Subcutaneous adipose tissue (tissue), 4 donors: Measurements from ENCODE around the gene C4orf36. TPM values are rescaled to one million over a fixed set of nuclear protein-coding genes. Genes with fewer than 3 reads are reported as not detected.

ENCODE experiments used
- total RNA-seq, 4 donors: library from RNA; depleted of rRNA; stranded (reverse); fragments of >200 nt; gene quantifications; one replicate each; pipeline ENCODE4 v1.1.0, GENCODE V29; 2016
- TF ChIP-seq, protein P1 (sequence below): fragments of 450-650 bp; IDR thresholded peaks from one replicate; pipeline ENCODE4 v1.5.1; 2016; ENCODE audit warnings: low read depth, mild to moderate bottlenecking, control low read depth, antibody characterized with exemption, moderate library complexity

Gene C4orf36
- total RNA-seq, 4 donors from 2014 or later = 0.88 to 5.8 TPM; not detected in 2

DNA sequence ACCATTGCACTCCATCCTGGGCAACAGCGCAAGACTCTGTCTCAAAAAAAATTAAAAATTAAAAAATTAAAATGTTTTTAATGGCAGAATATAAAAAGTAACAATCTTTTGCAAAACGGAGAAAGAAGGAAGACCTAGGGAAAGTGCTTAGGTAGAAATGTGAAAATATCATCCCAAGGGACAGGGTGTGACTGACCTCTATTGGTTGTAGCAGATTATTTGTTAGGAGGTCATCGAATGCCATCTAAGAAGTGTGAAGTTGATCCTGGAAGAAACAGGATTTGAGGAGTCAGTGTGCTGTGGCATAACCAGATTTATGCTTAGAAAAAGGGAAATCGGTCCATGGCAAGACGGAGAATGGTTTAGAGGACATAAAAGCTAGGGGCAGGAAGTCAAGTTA, 18.1 kb upstream of the C4orf36 start:
- TF ChIP-seq, protein P1, sequence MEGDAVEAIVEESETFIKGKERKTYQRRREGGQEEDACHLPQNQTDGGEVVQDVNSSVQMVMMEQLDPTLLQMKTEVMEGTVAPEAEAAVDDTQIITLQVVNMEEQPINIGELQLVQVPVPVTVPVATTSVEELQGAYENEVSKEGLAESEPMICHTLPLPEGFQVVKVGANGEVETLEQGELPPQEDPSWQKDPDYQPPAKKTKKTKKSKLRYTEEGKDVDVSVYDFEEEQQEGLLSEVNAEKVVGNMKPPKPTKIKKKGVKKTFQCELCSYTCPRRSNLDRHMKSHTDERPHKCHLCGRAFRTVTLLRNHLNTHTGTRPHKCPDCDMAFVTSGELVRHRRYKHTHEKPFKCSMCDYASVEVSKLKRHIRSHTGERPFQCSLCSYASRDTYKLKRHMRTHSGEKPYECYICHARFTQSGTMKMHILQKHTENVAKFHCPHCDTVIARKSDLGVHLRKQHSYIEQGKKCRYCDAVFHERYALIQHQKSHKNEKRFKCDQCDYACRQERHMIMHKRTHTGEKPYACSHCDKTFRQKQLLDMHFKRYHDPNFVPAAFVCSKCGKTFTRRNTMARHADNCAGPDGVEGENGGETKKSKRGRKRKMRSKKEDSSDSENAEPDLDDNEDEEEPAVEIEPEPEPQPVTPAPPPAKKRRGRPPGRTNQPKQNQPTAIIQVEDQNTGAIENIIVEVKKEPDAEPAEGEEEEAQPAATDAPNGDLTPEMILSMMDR = no peak

DNA sequence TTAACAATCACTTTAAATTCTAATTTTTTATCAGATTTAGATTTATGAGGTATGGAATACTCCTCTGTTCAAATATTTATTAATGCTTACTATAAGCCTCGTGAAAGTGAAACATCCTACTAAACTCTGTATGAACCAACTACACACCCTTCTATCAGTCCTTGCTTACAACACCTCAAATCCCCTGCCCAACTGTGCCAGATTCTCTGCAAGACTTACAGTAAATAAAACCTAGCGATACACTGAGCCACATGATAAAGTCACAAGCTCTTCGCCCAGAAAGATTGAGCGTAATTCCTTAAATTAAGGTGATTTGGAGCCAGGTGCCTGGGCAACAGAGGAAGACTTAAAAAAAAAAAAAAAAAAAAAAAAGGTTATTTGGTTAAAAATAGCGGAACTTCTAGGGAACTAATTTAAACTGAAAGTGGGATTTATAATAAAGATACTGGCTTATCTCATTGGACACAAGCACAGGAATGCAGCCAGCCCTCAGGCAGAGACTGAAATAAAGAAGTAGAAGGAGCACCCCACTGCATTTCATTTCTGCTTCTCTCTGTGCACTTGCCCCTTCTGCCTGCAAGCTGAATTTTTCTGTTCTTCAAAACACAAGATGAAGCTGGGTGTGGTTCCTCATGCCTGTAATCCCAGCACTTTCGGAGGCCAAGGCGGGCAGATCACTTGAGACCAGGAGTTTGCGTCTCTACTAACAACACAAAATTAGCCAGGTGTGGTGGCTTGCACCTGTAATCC, 17.5 kb upstream of the C4orf36 start:
- TF ChIP-seq, protein P1 = no peak

DNA sequence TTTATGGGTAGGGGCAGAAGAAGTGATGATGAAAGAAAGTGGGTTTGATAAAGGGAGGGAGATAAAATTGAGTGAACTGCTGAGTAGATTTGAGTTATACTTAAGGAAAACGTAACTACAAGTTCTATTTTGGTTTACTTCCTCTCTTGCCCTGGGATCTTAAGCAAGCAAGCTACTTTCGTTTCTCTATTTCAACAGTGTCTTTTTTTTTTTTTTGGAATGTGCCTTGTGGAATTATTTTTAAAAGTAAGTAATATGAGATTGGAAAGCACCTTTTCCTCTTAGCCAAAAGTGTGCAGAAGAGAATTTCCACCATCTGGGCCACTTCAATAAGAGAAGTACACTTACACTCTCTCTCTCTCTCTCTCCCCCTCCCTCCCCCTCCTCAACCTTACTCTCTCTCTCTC, 16.0 kb upstream of the C4orf36 start:
- TF ChIP-seq, protein P1 = no peak

DNA sequence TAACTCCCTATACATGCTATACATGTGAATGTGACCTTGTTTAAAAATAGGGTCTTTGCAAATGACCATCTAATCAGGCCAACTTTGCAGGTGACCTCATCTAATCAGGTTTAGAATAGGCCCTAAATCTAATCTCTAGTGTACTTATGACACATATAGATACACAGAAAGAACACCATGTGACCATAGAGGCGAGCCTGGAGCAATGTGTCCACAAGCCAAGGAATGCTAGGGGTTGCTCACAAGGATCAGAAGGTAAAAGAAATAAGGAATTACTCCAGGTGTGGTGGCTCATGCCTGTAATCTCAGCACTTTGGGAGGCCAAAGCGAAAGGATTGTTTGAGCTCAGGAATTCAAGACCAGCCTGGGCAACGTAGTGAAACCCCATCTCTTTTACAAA, 9.6 kb upstream of the C4orf36 start:
- TF ChIP-seq, protein P1 = no peak

DNA sequence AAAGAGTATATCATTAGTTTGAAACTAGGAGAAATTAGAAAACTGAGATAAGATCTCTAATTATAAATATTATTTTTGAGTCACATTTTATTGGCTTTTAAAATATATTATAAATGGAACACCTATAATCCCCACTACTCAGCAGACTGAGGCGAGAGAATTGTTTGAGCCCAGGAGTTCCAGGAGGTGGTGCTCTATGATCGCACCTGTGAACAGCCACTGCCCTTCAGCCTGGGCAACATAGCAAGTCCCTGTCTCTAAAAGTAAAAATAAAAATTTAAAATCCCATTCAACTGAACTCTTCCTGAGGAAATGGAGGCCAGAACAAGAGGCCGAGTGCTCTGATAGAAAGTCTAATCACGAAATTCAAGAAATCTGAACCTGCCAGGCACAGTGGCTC, 6.3 kb upstream of the C4orf36 start:
- TF ChIP-seq, protein P1 = no peak

DNA sequence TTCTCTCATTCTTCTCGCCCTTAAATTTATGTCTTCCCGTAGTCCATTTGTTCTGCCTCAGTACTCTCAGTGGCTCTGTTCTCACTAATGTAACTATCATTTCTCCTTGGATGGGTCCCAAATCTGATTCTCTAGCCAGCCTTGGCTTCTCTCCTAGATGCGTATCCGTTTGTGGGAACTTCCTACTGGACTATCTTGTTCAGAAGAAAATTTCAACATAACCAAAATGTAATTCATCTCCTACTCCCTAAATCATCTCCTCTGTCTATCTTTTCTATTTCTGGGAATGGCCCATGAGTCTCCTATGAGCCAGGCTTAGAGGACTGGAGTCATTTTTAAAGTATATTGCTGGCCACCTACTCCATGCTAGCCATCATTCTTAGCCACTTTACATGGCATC, 4.4 kb upstream of the C4orf36 start:
- TF ChIP-seq, protein P1 = no peak

DNA sequence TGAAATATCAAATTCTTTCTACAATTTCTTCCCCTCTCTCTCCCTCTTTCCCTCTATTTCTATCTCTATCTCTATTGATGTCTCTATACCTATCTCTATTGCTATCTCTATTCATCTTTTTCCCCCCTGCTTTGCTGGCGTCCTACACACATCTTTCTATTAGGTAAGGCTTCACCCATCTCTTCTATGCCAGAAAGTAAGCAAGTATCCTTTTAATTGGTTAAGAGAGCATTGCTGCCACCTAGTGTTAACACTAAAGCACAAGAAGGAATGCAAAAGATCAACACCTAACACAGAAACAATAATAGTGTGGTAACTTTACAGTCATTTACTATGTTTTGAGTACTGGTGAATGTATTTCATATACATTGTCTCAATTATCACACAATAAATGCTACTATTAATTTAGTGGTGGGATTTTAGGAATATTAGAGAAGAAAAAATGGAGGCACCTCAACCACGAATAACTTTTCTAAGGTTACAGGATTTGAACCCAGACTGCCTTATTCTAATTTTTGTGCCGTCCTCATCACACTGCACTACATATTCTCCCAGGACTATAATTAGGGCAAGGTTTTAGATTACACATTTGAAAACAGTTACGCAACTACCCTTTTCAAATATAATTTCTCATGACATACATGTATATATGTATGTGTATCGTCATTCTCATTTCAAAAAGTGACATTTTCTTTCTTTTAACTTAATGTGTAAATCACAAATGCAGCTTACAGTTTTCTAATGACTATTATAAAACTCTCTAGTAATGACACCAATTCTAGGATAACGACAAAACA, 3.7 kb upstream of the C4orf36 start:
- TF ChIP-seq, protein P1 = no peak
